Hematopoietic multipotent progenitor cell treated with erythropoietin and hydrocortisone succinate and interleukin-3 and kit ligand, for 17 days (in vitro differentiated cells): ENCODE data around the gene GPC6.

Source experiments
- DNase-seq: peaks from one replicate; pipeline ENCODE4 v3.0.0-alpha.2; 2015; ENCODE audit warnings: low spot score

Gene GPC6

DNA sequence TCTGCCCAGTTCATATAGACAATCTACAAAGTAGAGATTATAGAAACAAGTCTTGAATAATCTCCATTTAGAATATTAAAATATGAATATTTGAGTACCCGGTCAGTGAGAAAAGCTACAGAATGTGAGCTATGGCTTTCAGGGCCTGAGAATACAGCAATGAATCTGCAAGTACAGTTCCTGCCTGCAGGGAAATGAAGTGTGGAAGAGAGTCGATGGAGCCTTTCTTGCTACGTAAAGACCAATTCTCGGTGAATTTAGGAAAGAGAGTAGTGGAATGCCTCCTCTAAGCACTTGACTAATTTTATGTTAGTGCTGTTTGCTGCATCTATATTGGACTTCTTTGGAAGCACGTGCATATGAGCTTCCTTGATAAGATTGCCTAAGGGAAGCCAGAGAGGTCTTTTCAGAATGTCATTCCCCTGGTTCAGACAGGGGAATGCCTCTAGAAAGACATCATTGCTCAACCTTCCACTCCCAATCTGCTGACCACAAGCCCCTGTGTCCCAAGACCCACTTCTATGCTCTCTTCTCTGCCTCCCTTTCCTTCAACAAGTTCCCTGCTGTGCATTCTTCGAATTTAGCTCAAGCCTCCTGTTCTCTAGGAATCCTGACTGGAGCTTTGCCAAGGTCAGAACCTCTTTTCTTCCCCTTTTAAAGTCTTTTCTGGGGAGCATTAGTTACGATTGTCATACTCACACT lies 41.9 kb downstream of the GPC6 start:
- DNase-seq = no peak

- no peak for DNase-seq
These were observed 44.4 kb downstream of the GPC6 start for GRCh38 chr13:93270769-93271742.

GRCh38 chr13:93279982-93280381 lies 53.4 kb downstream of the GPC6 start:
- DNase-seq = no peak

DNA sequence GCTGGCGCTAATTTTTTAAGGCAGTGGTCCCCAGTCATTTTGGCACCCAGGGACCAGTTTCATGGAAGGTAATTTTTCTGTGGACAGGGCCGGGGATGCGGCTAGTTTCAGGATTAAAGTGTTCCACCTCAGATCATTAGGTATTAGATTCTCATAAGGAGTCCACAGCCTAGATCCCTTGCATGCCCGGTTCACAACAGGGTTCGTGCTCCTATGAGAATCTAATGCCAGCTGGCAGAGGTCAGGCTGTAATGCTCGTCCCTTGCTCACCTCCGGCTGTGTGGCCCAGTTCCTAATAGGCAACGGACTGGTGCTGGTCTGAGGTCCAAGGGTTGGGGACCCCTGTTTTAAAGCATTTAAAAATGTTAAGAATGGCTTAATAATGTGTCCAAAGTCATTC lies 54.1 kb downstream of the GPC6 start:
- DNase-seq = no peak

GRCh38 chr13:93283255-93283654 lies 56.6 kb downstream of the GPC6 start:
- no peak for DNase-seq

DNA sequence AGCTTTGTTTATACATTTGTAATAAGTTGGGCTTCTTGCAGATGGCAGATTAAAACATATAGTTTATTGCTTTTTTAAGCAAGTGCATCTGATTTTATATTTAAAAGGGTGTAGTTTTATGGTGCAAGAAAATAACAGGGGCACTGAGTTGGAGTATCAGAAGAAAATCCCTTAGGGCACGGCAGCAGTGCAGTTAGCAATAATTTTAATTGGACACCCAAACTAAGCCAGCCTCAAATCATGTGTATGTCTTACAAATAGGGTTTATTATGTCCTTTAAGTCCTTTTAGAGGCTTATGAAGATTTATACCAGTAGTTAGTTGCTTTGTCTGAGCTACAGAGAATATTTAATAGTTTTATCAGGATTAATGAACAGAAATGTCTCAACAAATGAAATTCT lies 57.5 kb downstream of the GPC6 start:
- DNase-seq = no peak

GRCh38 chr13:93286047-93286446 lies 59.4 kb downstream of the GPC6 start:
- no peak for DNase-seq

DNA sequence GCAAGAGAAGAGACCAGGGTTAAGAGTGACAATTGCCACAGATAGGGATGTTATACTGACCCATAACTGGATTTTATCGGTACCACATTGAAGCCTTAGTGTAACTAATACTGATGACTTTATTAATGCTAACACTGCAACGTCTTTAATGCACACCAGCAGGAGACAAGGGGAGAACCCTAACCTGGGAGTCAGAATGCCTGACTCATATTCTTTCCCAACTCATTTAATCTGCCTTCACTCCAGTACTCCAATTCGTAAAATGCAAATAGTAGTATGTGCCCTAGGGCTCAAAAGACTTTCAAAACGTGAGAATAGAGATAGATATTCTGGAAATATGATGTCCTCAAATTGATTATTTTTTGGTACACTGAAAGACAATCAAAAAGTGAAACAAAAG lies 62.4 kb downstream of the GPC6 start:
- no peak for DNase-seq

DNA sequence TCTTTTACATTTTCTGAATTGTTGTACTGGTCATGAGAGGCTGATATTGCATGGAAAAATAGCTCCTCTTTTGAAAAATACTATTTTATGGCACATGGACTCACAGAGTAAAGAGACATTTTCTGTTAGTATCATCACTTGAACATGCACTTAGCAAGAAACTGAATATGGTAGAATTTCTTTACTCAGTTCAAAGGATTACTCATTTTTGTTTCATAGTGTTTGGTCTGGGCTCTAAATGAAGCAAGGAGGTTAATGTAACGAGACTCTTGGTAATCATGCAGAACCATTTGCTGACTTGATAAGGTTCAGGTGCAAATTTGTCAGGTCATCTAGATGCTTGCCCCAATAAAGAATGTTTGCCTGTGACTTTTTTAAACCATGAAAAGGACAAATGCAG lies 63.2 kb downstream of the GPC6 start:
- DNase-seq = no peak

DNA sequence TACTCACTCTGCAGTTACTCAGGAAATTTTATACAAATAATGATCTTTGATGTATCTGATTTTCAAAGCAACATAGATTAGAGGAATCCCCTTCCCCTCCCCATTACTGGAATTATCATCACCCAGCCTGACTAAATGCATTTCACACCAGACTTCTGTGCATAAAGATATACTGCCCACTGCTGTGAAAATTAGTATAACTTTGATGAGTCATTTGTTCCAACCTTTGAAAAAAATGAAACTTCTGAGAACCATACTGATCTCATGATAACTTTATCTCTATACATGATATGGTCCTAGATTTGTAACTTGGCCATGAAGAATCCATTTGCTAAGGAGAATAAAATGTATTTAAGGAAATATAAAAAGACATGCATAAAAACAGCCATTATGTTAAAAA lies 63.9 kb downstream of the GPC6 start:
- DNase-seq = no peak

DNA sequence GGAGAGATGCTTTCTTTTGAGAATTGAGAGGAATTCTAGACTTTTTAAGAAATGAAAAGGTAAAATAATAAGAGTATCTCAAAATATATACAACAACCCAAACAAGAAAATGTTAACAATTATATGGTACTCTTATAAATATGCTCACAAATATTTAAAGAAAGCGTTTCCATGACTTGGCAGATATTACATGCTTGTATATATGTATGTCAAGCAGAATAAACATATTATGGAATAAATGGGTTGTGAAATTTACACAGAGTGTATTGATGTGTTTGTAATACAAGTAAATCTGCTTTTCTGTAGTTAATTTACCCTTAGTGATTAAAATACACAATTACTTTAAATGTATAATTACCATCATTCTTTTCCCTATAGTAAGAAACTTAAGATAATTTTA lies 65.8 kb downstream of the GPC6 start:
- DNase-seq = no peak

GRCh38 chr13:93293710-93294109 lies 67.1 kb downstream of the GPC6 start:
- no peak for DNase-seq

DNA sequence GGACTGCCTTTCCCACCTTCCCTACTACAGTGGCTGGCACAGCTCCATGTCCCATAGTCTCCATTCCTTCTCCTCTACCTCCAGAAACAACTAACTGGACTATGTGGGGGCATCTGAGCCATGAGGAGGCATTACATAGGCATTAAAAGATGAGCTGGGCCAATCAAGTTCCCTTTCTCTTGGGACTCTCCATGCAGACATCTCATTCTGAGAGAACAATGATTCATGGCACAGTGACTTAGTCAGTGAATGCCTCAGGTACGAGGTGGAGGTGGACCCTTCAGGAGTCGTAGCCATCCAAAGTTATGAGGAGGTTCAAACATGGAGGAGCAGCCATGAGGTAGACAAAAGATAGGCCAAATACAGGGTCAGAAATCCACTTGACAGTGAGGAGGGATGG lies 70.0 kb downstream of the GPC6 start:
- DNase-seq = no peak

GRCh38 chr13:93298713-93299112 lies 72.1 kb downstream of the GPC6 start:
- DNase-seq = no peak

GRCh38 chr13:93304134-93304533 lies 77.5 kb downstream of the GPC6 start:
- DNase-seq = no peak

- no peak for DNase-seq
These were observed 78.4 kb downstream of the GPC6 start for GRCh38 chr13:93304868-93305613.

DNA sequence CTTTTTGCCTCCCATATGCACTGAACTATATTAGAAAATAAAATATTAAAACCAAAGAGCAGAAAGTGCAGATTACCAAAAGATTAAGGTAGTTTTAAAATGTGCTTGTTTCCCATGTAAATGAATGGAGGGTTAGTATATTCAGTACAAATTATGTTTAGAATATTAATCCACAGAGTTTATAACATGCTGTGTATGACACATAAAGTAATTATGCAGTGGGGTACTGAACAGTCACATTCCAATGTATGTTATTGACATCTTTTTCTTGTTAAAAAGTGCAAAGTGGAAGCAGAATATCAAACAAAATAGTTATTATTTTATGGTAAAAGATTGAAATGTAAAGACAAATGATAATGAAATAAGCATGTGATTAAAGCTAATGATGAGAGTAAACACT lies 79.3 kb downstream of the GPC6 start:
- DNase-seq = no peak

DNA sequence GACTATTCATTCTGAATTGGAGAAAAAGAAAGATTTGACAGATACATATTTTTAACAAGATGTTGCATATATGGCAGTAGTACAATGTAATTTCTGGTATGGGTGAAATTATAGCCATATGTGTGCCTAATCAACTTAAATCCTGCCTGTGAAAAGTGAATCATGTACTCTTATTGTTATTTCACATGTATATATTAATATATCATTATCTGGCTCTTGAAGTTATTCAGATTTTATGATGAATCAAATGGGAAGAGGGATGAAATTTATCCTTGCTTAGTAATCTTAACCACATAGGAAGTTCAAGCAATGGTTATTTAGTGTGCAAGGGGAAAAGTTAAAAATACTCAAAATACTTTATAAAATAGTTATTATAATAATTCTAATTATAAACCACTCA lies 80.5 kb downstream of the GPC6 start:
- DNase-seq = no peak

DNA sequence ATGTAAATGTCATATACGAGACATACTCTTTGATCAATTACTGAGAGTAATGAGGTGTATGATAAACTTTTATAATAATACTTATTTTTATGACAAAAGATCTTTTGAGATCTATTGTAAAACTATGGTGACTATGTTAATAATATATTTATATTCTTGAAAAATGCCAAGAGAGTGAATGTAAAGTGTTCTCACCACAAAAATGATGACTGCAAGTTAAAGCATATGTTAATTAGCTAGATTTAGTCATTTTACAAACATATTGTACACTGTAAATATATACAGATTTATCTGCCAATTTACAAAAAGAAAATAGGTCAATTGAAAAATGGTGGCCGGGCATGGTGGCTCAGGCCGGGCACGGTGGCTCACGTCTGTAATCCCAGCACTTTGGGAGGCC lies 81.0 kb downstream of the GPC6 start:
- no peak for DNase-seq

GRCh38 chr13:93309886-93310523 lies 83.4 kb downstream of the GPC6 start:
- DNase-seq = no peak

GRCh38 chr13:93316841-93317240 lies 90.2 kb downstream of the GPC6 start:
- DNase-seq = no peak
